Measurements from ENCODE around the gene SIAE.

SIAE gene

GRCh38 chr11:124673333-124674167 lies at the start of gene SIAE, which contains the start of gene SPA17:
Gene SIAE (minus strand): TSS chr11:124673739. CDS start chr11:124673708, 31 bp downstream.
Gene SPA17 (plus strand): TSS chr11:124673904. CDS start chr11:124675265, 1,361 bp downstream.
- DNase-seq = peak; percentile 19 to 89 (median 76)

GRCh38 chr11:124722176-124722575 lies 48.6 kb upstream of the SIAE start:
- DNase-seq = no peak

- DNase-seq = no peak
Observed at GRCh38 chr11:124719534-124719933, 46.0 kb upstream of the SIAE start.

- no peak for DNase-seq
Observed at GRCh38 chr11:124718801-124719200, 45.3 kb upstream of the SIAE start.

- peak in 1 of 56 donors; percentile 6 for DNase-seq
Observed at GRCh38 chr11:124717786-124718651, 44.5 kb upstream of the SIAE start.

- DNase-seq = no peak
Observed at GRCh38 chr11:124717421-124717785, 43.9 kb upstream of the SIAE start.

- DNase-seq = no peak
Observed at GRCh38 chr11:124716591-124716990, 43.1 kb upstream of the SIAE start.

GRCh38 chr11:124712392-124712791 lies 38.9 kb upstream of the SIAE start:
- DNase-seq = no peak

- DNase-seq = no peak
Observed at GRCh38 chr11:124707829-124708228, 34.3 kb upstream of the SIAE start.

GRCh38 chr11:124700028-124700427 lies 26.5 kb upstream of the SIAE start:
- DNase-seq = no peak

- no peak for DNase-seq
Observed at GRCh38 chr11:124699547-124699946, 26.0 kb upstream of the SIAE start.

GRCh38 chr11:124693142-124693541 lies 19.6 kb upstream of the SIAE start:
- no peak for DNase-seq

GRCh38 chr11:124682443-124682842 lies 8.9 kb upstream of the SIAE start:
- DNase-seq = no peak

GRCh38 chr11:124681421-124681820 lies 7.9 kb upstream of the SIAE start:
- DNase-seq = no peak

- DNase-seq = no peak
Observed at GRCh38 chr11:124678416-124678815, 4.9 kb upstream of the SIAE start.

- DNase-seq = no peak
Observed at GRCh38 chr11:124676386-124676785, 2.8 kb upstream of the SIAE start.

- DNase-seq = no peak
Observed at GRCh38 chr11:124674571-124674970, 1.0 kb upstream of the SIAE start.

GRCh38 chr11:124674168-124674517 lies 604 bp upstream of the SIAE start:
- DNase-seq = no peak

GRCh38 chr11:124672536-124673215 lies 863 bp downstream of the SIAE start:
- DNase-seq = no peak

GRCh38 chr11:124670732-124671131 lies 2.8 kb downstream of the SIAE start:
- DNase-seq = peak in 2 of 56 donors; percentile 12 to 18

- DNase-seq = peak in 15 of 56 donors; percentile 6 to 57 (median 18)
Observed at GRCh38 chr11:124669193-124669592, 4.3 kb downstream of the SIAE start.

- DNase-seq = no peak
Observed at GRCh38 chr11:124667601-124668000, 5.9 kb downstream of the SIAE start.

All from amygdala (tissue), 56 donors.